WERI-Rb-1 (cell line): ENCODE results near the gene TAGLN.

ENCODE experiments used
- DNase-seq: peaks from one replicate; pipeline ENCODE4 v3.0.0-alpha.2; 2020
- H3K27ac ChIP-seq: fragments of 250-450 bp; sonication (Bioruptor Pico); 2 replicates; pipeline ENCODE4 v1.5.1; 2020; ENCODE audit warnings: mild to moderate bottlenecking, moderate library complexity
- H3K27me3 ChIP-seq: fragments of 250-450 bp; sonication (Bioruptor Pico); 2 replicates; pipeline ENCODE4 v1.5.1; 2021; ENCODE audit warnings: mild to moderate bottlenecking, low read depth, moderate library complexity; ENCODE audit not compliant: insufficient read depth, severe bottlenecking
- H3K36me3 ChIP-seq: fragments of 250-450 bp; sonication (Bioruptor Pico); 2 replicates; pipeline ENCODE4 v1.5.1; 2020; ENCODE audit warnings: mild to moderate bottlenecking, moderate library complexity
- H3K4me3 ChIP-seq: 2 replicates; pipeline ENCODE4 v1.5.1; 2011; ENCODE audit warnings: low read depth, mild to moderate bottlenecking, control low read depth, low read length
- H3K9me3 ChIP-seq: fragments of 250-450 bp; sonication (Bioruptor Pico); 2 replicates; pipeline ENCODE4 v1.5.1; 2021; ENCODE audit warnings: mild to moderate bottlenecking, moderate library complexity; ENCODE audit not compliant: severe bottlenecking
- TF ChIP-seq, protein P1 (sequence below): IDR thresholded peaks from 2 replicates; pipeline ENCODE4 v1.5.1; 2011; ENCODE audit warnings: low read depth, mild to moderate bottlenecking, control low read depth, inconsistent platforms, low read length

The TAGLN gene

DNA sequence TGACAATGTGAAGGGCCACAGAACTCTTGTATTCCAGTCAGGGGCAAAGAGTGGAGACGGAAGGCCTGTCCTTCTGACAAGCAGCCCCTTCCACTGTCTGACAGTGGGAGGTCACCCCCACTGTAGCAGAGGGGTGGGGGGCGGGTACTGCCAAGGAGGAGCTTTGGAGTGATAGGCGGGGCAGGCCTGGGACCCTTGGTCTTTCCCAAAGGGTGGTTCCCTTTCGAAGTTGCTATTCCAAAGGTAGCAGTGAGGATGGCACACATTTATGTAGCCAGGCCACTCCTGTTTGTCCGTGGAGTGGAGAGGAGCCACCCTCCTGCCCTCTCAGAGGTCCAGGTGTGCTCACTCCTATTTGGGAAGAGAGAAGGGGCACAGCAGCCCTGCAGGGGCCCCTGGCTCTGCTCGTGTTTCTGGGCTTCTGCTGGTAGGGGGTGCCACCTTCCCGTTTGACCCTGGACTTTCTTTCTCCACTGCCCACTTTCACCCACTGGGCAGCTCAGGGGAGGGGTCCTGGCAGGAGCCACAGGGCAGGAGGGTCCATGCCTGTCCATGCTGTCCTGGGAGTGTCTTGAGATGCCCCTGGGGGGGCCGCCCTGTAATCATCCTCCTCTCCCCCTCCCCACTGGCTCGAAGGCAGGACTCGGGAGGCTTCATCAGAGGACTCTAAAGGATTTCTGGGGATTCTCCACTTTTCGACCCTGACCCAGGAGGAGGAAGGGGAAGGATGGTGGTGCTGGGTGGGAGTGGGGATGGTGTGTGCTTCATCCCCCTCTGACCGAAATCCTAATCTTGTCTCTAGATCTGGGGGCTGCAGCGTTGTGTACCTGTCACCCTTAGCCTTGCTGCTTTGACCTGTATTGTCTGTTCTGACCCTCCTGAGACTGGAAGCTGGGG, 994 bp downstream of the TAGLN start:
- DNase-seq, result no peak
- H3K27me3 ChIP-seq, result no peaks in the 10 kb centered on the region
- TF ChIP-seq, protein P1, sequence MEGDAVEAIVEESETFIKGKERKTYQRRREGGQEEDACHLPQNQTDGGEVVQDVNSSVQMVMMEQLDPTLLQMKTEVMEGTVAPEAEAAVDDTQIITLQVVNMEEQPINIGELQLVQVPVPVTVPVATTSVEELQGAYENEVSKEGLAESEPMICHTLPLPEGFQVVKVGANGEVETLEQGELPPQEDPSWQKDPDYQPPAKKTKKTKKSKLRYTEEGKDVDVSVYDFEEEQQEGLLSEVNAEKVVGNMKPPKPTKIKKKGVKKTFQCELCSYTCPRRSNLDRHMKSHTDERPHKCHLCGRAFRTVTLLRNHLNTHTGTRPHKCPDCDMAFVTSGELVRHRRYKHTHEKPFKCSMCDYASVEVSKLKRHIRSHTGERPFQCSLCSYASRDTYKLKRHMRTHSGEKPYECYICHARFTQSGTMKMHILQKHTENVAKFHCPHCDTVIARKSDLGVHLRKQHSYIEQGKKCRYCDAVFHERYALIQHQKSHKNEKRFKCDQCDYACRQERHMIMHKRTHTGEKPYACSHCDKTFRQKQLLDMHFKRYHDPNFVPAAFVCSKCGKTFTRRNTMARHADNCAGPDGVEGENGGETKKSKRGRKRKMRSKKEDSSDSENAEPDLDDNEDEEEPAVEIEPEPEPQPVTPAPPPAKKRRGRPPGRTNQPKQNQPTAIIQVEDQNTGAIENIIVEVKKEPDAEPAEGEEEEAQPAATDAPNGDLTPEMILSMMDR, result no peak
- no peaks in the 10 kb centered on the region for H3K9me3 ChIP-seq
- H3K36me3 ChIP-seq, result peaks cover 5% of the 10 kb centered on the region
- H3K4me3 ChIP-seq, result no peak overlapping the region
- H3K27ac ChIP-seq, result no peak overlapping the region

DNA sequence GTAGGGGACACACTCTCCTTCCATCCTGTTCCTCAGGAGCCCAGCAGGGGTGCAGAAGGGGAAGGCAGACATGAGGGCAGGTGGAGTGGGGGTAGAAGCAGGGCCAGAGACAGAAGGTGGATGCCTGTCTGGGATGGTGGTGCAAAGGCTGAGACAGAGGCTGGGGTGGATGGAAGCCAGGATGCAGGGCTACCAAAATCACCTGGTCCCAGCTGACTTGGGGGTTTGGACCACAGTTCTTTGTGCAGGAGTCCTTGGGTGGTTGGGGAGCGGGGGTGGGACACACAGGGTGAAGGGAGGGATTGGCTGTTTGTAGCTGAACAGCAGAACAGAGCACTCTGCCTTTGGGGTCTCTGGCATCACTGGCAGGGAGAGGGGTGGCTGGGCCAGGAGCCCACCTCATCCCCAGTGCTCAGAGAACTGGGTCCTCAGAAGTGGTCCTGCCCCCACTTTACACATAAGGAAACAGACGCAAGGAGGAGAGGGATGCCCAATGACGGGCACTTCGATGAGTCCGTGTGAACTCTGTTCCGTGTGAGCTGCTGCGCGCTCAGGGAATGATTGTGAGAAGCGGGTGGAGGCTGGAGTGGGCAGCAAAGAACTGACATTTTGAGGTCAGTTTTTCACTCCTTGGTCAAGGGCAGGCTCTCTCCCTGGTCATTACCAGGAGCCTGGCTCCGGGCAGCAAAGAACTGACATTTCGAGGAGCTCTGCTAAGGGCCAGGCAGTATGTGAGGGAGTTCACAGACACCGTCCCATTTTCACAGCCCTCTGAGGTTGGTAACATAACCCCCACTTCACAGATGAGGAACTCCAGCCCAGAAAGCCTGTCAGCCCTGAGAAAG, 1.9 kb downstream of the TAGLN start:
- Histone ChIP-seq H3K4me3 (no peak overlapping the region), H3K36me3 (peaks cover 9% of the 10 kb centered on the region), H3K27me3 (no peaks in the 10 kb centered on the region), H3K9me3 (no peaks in the 10 kb centered on the region), H3K27ac (no peak overlapping the region)
- DNase-seq, result no peak
- TF ChIP-seq, protein P1, result no peak

DNA sequence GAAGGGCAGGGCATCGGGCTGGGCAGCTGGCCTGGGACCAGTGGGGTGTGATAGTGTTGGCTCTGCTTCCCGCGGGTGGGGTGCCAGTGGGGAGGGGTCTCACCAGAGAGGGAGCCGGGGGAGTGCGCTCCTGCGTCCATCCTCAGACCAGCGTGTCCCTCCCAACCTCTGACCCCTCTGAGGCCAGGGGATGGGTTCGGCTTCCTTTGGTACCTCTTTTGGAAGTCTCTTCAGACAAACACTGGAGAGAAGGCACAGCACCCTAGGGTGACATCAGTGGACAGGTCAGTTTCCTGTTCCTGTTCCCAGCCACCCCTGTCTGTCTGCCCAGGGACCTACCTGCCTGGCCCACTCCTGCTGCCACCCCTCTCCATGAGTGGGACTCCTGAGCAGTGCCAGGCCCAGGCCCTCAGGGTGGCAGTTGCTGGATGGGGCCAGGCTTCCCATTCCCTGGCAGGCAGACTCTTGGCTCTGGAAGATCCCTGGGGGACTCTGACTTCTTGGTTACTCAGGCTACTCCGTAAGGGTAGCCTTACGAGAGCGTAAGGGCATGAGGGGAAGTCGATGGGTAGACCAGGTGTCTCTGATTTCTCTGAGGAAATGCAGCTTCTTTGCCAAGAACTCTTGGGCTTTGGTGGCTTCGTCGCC, 2.6 kb downstream of the TAGLN start:
- no peak overlapping the region for H3K4me3 ChIP-seq
- H3K27ac ChIP-seq, result no peak overlapping the region
- no peak for DNase-seq
- TF ChIP-seq, protein P1, result no peak
- peaks cover 9% of the 10 kb centered on the region for H3K36me3 ChIP-seq
- H3K9me3 ChIP-seq, result no peaks in the 10 kb centered on the region
- no peaks in the 10 kb centered on the region for H3K27me3 ChIP-seq

DNA sequence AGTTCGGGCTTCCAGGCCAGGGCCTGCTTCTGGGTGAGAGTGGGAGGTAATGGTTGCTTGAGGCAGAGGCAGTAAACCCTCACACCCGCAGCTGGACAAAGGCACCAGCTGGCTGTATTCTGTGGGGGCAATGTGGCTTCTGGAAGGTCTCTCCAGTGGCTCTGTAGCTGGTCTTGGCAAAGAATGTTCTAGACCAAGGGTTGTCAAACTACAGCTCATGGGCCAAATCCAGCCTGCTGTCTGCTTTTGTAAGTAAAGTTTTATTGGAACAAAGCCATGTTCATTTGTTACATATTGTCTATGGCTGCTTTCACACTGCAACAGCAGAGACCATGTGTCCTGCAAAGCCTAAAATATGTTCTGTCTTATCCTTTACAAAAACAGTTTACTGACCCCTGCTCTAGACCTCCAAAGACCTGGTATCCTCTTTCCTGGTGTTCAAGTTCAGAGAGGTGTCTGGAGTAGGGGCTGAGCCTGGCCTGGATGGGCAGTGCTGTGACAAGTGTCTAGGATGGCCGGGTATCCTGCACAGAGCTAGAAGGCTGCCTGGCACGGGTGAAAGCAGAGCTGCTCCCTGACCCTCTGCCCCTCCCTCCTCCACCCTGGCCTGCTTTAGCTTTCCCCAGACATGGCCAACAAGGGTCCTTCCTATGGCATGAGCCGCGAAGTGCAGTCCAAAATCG, 3.4 kb downstream of the TAGLN start:
- no peak for DNase-seq
- Histone ChIP-seq H3K4me3 (no peak overlapping the region), H3K27me3 (no peaks in the 10 kb centered on the region), H3K9me3 (no peaks in the 10 kb centered on the region), H3K27ac (no peak overlapping the region), H3K36me3 (peaks cover 9% of the 10 kb centered on the region)
- TF ChIP-seq, protein P1, result no peak

DNA sequence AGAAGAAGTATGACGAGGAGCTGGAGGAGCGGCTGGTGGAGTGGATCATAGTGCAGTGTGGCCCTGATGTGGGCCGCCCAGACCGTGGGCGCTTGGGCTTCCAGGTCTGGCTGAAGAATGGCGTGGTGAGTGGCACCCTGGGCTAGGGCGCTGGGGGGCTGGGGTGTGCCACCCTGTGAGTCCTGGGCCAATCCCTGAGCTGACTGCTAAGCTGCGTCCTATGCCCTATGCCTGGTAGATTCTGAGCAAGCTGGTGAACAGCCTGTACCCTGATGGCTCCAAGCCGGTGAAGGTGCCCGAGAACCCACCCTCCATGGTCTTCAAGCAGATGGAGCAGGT, 3.9 kb downstream of the TAGLN start:
- no peak overlapping the region for H3K27ac ChIP-seq
- H3K36me3 ChIP-seq, result peaks cover 9% of the 10 kb centered on the region
- H3K27me3 ChIP-seq, result no peaks in the 10 kb centered on the region
- TF ChIP-seq, protein P1, result no peak
- H3K4me3 ChIP-seq, result no peak overlapping the region
- no peaks in the 10 kb centered on the region for H3K9me3 ChIP-seq
- no peak for DNase-seq
